Urinary bladder (tissue), 4 donors: ENCODE data around the gene NLRP5. TPM values are rescaled to one million over a fixed set of nuclear protein-coding genes. Genes with fewer than 3 reads are reported as not detected.

Source experiments
- DNase-seq: peaks from one replicate; pipeline ENCODE4 v3.0.0-alpha.2; 2015; ENCODE audit errors: extremely low spot score
- H3K27ac ChIP-seq: one replicate; pipeline ENCODE4 v1.5.1; 2013; ENCODE audit warnings: low read depth, mild to moderate bottlenecking, moderate library complexity
- H3K36me3 ChIP-seq: one replicate; pipeline ENCODE4 v1.6.1; 2013; ENCODE audit warnings: mild to moderate bottlenecking, moderate library complexity; ENCODE audit not compliant: insufficient read depth
- H3K4me1 ChIP-seq: one replicate; pipeline ENCODE4 v1.6.1; 2013; ENCODE audit warnings: mild to moderate bottlenecking, moderate library complexity; ENCODE audit not compliant: insufficient read depth
- H3K4me3 ChIP-seq: one replicate; pipeline ENCODE4 v1.5.1; 2013; ENCODE audit warnings: low read depth, low read length
- WGBS: extraction: QIAGEN DNeasy Blood & Tissue Kit; methylation state at CpG from one replicate; pipeline ENCODE4 v1.1.7; 2013; 5-methylcytosine and 5-hydroxymethylcytosine counted together
- polyA plus RNA-seq: library from polyadenylated mRNA; stranded (reverse); fragments of 200-250 nt; gene quantifications from one replicate; pipeline ENCODE4 v1.2.3, GENCODE V29; 2013
- total RNA-seq: library from RNA; depleted of rRNA; stranded (reverse); fragments of >200 nt; gene quantifications from one replicate; pipeline ENCODE4 v1.2.3, GENCODE V29; 2014
- donor health status: healthy with polysubstance abuse.
- donor health status: healthy.

NLRP5 gene
- total and polyA plus RNA-seq, 2 donors = not detected

GRCh38 chr19:56085571-56086275, 99.1 kb downstream of the NLRP5 start:
- H3K27ac ChIP-seq = no peak overlapping the region
- no peaks in the 10 kb centered on the region for H3K4me1 ChIP-seq
- 87% methylated on average over 10 of the region's 10 CpGs for WGBS
- H3K4me3 ChIP-seq = no peak overlapping the region
- DNase-seq = no peak
- peaks cover 2% of the 10 kb centered on the region for H3K36me3 ChIP-seq

GRCh38 chr19:56086671-56087430, 100.3 kb downstream of the NLRP5 start:
- Histone ChIP-seq H3K4me3 (no peak overlapping the region), H3K4me1 (no peaks in the 10 kb centered on the region), H3K27ac (no peak overlapping the region), H3K36me3 (peaks cover 2% of the 10 kb centered on the region)
- no peak for DNase-seq
- WGBS = 74% methylated on average over 49 of the region's 49 CpGs

GRCh38 chr19:56087647-56088496, 101.3 kb downstream of the NLRP5 start:
- Histone ChIP-seq H3K4me1 (no peaks in the 10 kb centered on the region), H3K36me3 (peaks cover 2% of the 10 kb centered on the region), H3K4me3 (no peak overlapping the region), H3K27ac (no peak overlapping the region)
- WGBS = 76% methylated on average over 104 of the region's 104 CpGs
- DNase-seq = no peak

GRCh38 chr19:56088497-56089215, 102.1 kb downstream of the NLRP5 start:
- no peak overlapping the region for H3K4me3 ChIP-seq
- H3K27ac ChIP-seq = no peak overlapping the region
- H3K4me1 ChIP-seq = no peaks in the 10 kb centered on the region
- WGBS = 94% methylated on average over 66 of the region's 66 CpGs
- H3K36me3 ChIP-seq = peaks cover 2% of the 10 kb centered on the region
- DNase-seq = no peak

- DNase-seq = no peak
- Histone ChIP-seq H3K4me1 (no peaks in the 10 kb centered on the region), H3K4me3 (no peak overlapping the region), H3K36me3 (peaks cover 2% of the 10 kb centered on the region), H3K27ac (no peak overlapping the region)
- 83% methylated on average over 14 of the region's 14 CpGs for WGBS
Observed at GRCh38 chr19:56089344-56089743, 102.8 kb downstream of the NLRP5 start.

GRCh38 chr19:56091066-56091490, 104.5 kb downstream of the NLRP5 start:
- Histone ChIP-seq H3K27ac (no peak overlapping the region), H3K4me1 (no peaks in the 10 kb centered on the region), H3K36me3 (peaks cover 2% of the 10 kb centered on the region), H3K4me3 (no peak overlapping the region)
- DNase-seq = no peak
- 80% methylated on average over 10 of the region's 10 CpGs for WGBS

- peaks cover 2% of the 10 kb centered on the region for H3K36me3 ChIP-seq
- no peak overlapping the region for H3K27ac ChIP-seq
- DNase-seq = no peak
- no peak overlapping the region for H3K4me3 ChIP-seq
- 93% methylated on average over 38 of the region's 38 CpGs for WGBS
- no peaks in the 10 kb centered on the region for H3K4me1 ChIP-seq
Observed at GRCh38 chr19:56091751-56092546, 105.4 kb downstream of the NLRP5 start.

- H3K36me3 ChIP-seq = no peaks in the 10 kb centered on the region
- WGBS = 98% methylated on average over 32 of the region's 32 CpGs
- H3K4me1 ChIP-seq = no peaks in the 10 kb centered on the region
- no peak overlapping the region for H3K27ac ChIP-seq
- no peak overlapping the region for H3K4me3 ChIP-seq
- DNase-seq = no peak
Observed at GRCh38 chr19:56092685-56093631, 106.4 kb downstream of the NLRP5 start.

- DNase-seq = no peak
- no peak overlapping the region for H3K4me3 ChIP-seq
- H3K4me1 ChIP-seq = no peaks in the 10 kb centered on the region
- no peak overlapping the region for H3K27ac ChIP-seq
- 81% methylated on average over 9 of the region's 9 CpGs for WGBS
- H3K36me3 ChIP-seq = no peaks in the 10 kb centered on the region
Observed at GRCh38 chr19:56094449-56094848, 107.9 kb downstream of the NLRP5 start.

GRCh38 chr19:56096665-56097064, 110.1 kb downstream of the NLRP5 start:
- H3K36me3 ChIP-seq = no peaks in the 10 kb centered on the region
- no peak overlapping the region for H3K27ac ChIP-seq
- WGBS = 77% methylated on average over 13 of the region's 13 CpGs
- H3K4me3 ChIP-seq = no peak overlapping the region
- H3K4me1 ChIP-seq = no peaks in the 10 kb centered on the region
- no peak for DNase-seq

- WGBS = 79% methylated on average over 23 of the region's 23 CpGs
- no peaks in the 10 kb centered on the region for H3K4me1 ChIP-seq
- no peaks in the 10 kb centered on the region for H3K36me3 ChIP-seq
- H3K27ac ChIP-seq = no peak overlapping the region
- no peak for DNase-seq
- H3K4me3 ChIP-seq = no peak overlapping the region
Observed at GRCh38 chr19:56097306-56097705, 110.7 kb downstream of the NLRP5 start.

GRCh38 chr19:56097776-56098175, 111.2 kb downstream of the NLRP5 start:
- H3K36me3 ChIP-seq = no peaks in the 10 kb centered on the region
- no peak overlapping the region for H3K4me3 ChIP-seq
- whole genome bisulfite sequencing = 91% methylated on average over 7 of the region's 7 CpGs
- DNase-seq = no peak
- no peak overlapping the region for H3K27ac ChIP-seq
- H3K4me1 ChIP-seq = no peaks in the 10 kb centered on the region
